Left cardiac atrium (tissue), 2 donors: ENCODE data around the gene APBA2. TPM values are rescaled to one million over a fixed set of nuclear protein-coding genes. Genes with fewer than 3 reads are reported as not detected.

Experiments
- total RNA-seq, 2 donors: library from RNA; stranded (reverse); fragmentation: NEBNext Ultra II Directional; extraction: Animal tissue kit (Norgen Biotek cat#: 25700); gene quantifications; one replicate each; pipeline ENCODE4 v1.2.1, GENCODE V29; 2021
- donor health status: DM: no; HTN: yes; CAD: no; lungs with severe emphysema.
- donor health status: DM: yes; HTN: yes; CAD: no.

The APBA2 gene
- total RNA-seq, 2 donors from 2014 or later = 0.73 to 0.85 TPM

Other genes starting within 250 kb of the APBA2 start
- 1 to 10 TPM; 2.5 to 2.9 TPM for gene GOLGA8M, start 173.6 kb upstream of the APBA2 start, total RNA-seq
- gene GOLGA6L7, start 37.3 kb upstream of the APBA2 start, total RNA-seq = not detected